AG08396 (cell line): ENCODE data around the gene ZFP36L1.

Source experiments
- DNase-seq: peaks from one replicate; pipeline ENCODE4 v3.0.0; 2012; ENCODE audit warnings: low spot score, mixed read lengths

ZFP36L1 gene, protein sequence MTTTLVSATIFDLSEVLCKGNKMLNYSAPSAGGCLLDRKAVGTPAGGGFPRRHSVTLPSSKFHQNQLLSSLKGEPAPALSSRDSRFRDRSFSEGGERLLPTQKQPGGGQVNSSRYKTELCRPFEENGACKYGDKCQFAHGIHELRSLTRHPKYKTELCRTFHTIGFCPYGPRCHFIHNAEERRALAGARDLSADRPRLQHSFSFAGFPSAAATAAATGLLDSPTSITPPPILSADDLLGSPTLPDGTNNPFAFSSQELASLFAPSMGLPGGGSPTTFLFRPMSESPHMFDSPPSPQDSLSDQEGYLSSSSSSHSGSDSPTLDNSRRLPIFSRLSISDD

DNA sequence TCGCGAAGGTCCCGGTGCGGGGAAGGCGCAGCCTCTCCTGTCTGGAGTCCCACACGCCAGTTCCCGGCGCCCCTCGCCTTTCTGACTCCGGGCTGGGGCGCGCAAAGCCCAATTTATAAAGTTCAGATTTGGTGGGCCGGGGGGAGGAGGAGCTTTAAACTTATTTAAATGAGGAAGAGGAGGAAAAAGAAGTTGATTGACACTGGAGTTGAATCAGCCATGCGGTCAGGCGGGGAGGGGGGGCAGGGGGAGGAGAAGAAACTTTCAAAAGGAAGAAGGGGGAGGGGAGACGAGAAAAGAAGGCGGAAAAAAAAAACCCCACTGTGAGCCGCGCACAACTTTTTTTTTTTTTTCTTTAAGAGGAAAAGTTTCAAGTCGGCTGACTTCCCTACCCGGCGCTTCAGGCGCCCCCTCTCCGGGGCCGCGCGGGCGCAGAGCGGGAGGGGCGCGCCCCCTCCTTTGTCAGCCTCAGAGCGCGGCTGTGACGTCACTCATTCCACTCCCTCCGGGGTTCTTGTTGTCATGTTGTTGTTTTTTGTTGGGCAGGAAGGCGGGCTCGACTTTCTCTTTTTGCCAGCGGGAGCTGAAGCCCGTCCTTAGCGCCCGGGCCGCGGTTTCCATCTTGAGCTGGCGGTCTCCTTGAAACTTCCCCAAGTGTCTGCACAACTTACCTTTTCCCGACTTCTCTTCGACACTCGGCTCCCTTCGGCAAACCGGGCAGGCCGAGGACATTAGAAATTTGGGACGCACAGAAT lies at the start of gene ZFP36L1:
TSS of gene ZFP36L1 (minus strand) at position 89 of the 755 bp plus-strand sequence. CDS start 129 bp downstream, outside the sequence.
- peak; percentile 92 for DNase-seq

DNA sequence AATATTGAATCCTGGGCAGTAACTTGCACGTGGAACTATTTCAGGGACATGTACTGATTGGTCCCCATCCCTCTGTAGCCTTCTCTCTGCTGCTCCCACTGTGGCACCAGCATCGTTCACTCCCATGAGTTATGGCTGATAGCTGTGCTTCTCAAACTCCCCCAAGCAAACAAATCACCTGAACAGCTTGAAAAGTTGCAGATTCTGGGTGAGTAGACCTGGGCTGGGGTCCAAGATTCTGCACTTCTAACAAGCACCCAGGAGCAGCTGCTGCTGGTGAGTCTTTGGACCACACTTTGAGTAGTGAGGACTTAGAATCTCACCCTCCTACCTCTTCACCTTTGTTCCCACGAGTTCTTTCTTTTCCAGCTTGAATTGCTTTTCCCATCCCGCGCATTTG lies 49.4 kb upstream of the ZFP36L1 start:
- DNase-seq, result no peak

DNA sequence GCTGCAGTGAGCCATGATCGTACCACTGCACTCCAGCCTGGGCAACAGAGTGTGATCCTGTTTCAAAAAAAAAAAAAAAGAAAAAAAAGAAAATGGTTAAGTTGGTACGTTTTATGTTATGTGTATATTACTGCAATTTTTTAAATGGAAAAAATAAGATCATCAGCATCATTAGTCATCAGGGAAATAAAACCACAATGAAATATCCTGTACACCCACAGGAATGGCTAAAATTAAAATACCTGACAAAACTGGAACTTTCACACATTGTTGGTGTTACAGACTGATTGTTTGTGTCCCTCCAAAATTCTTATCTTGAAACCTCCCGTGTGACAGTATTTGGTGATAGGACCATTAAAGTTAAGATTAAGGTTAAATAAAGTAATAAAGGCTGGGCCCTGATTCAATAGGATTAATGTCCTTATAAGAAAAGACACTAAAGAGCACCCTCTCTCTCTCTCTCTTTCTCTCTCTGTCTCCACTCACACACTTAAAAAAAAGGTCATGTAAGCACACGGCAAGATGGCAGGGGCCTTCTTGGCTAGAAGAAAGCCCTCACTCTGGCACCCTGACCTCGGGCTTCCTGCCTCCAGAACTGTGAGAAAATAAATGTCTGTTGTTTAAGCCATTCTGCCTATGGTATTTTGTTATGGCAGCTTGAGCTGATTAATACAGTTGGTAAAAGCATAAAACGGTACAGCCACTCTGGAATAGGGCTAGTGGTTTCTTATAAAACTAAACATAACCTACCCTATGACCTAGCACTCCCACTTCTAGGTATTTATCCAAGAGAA lies 48.3 kb upstream of the ZFP36L1 start:
- no peak for DNase-seq

DNA sequence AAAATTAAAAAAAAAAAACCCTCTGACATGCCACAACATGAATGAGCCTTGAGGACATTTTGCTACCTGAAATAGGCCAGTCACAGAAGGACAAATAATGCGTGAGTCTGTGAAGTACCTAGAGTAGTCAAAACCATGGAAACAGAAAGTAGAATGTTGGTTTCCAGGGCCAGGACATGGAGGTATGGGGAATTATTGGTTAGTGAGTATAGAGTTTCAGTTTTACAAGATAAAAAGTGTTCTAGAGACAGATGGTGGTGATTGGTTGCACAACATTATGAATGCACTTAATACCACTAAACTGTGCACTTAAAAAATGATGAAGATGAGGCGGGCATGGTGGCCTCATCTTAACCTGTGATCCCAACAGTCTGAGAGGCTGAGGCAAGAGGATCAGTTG lies 47.6 kb upstream of the ZFP36L1 start:
- DNase-seq, result no peak

DNA sequence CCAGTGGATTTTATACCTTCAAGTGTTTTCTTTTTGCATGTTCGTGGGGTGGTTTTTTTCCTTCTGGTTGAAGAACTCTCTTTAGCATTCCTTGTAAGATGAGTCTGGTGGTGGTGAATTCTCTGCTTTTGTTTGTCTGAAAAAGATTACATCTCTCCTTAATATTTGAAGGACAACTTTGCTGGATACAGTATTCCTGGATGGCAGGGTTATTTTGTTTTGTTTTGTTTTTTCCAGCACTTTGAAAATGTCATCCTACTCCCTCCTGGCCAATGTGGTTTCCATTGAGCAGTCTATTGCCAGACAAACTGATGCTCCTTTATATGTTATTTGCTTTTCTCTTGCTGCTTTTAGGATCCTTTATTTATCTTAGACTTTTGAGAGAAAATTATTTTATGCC lies 43.2 kb upstream of the ZFP36L1 start:
- DNase-seq, result no peak

DNA sequence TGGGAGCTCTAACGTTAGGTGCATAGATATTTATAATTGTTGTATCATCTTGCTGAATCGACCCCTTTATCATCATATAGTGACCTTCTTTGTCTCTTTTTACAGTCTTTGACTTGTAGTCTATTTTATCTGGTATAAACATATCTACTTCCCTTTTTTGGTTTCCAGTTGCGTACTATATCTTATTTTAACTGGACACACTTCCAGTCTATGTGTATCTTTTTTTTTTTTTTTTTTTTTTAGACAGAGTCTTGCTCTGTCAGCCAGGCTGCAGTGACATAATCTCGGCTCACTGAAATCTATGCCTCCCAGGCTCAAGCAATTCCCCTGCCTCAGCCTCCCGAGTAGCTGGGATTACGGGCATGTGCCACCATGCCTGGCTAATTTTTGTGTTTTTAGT lies 41.9 kb upstream of the ZFP36L1 start:
- no peak for DNase-seq

DNA sequence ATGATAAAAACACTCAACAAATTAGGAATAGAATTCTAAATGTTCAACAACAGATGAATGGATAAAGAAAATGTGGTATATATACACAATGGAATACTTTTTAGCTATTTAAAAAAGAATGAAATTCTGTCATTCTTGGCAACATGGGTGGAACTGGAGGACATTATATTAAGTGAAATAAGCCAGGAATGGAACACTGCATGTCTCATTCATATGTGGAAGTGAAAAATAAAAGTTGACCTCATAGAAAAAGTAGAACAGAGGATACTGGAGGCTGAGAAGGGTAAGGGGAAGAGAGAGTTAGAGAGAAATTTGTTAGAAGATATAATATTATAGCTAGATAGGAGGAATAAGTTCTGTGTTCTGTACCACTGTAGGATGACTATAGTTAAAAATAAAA lies 35.8 kb upstream of the ZFP36L1 start:
- no peak for DNase-seq

DNA sequence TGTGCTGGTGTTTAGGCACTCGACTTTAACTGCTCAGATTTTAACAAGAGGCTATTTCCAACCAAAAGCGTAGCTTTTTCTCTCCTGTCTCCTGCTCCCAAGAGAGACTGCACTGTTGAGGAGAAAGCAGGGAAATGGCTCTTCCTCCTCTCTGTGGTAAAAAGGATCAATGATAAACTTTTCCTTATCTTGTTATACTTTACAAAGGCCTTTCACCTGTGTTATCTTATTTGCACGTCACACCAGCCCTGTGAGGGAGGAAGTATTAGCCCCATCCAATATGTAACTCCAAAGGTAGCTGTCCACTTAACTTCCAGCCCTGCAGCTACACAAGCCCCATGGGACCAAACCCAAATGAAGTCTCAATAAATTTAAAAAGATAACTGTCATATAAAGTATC lies 32.9 kb upstream of the ZFP36L1 start:
- DNase-seq, result no peak

DNA sequence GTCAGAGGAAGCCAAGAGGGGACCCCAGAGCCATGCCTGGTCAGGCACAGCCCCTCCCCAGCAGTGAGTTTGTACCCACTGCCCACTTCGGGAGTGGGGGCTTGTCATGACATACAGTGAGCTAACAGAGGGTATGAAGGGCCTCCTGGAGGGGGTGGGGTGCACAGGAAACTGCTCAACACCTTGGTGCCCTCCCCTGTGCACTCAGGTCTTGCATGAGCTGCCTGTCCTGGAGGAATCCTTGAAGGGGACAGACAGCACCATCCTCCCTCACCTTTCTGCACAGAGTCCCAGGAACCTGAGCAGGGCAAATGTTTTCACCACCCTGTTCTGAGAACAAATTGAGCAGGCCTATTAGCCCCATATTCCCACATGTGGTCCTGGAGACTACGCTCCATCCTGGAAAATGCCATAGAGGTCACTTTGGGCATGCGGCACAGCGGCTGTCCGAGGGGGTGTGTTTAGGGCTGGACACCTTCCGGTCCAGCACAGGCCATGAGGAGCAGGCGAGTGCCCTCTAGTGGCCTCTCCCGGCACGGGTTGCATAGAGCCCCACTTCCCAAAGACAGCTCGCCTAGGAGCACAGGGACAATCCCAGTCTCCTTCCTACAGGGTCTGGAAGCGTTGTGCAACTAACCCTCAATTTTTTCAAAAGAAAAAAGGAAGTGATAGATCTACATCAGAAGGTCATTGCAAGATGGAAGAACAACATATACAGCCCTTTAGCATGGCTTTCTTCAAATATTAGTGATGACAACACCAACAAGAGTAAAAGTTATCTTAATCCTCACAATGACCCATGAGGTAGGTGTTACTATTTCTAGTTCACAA lies 31.9 kb upstream of the ZFP36L1 start:
- DNase-seq, result peak; percentile 91

DNA sequence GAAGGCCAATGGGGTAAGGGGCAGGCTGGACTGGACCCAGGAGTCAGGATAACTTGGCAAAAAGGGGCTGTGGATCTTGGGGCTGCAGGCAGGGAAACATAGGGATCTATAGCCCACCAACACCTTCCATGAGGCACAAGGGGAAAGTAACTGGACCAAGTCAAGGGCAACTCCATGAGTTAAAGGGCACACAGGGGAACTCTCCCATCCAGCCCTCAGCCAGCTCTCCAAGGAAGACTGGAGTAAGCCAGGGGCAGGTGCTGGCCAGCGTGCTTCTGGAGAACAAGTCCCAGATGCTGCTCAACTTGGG lies 31.3 kb upstream of the ZFP36L1 start:
- no peak for DNase-seq

DNA sequence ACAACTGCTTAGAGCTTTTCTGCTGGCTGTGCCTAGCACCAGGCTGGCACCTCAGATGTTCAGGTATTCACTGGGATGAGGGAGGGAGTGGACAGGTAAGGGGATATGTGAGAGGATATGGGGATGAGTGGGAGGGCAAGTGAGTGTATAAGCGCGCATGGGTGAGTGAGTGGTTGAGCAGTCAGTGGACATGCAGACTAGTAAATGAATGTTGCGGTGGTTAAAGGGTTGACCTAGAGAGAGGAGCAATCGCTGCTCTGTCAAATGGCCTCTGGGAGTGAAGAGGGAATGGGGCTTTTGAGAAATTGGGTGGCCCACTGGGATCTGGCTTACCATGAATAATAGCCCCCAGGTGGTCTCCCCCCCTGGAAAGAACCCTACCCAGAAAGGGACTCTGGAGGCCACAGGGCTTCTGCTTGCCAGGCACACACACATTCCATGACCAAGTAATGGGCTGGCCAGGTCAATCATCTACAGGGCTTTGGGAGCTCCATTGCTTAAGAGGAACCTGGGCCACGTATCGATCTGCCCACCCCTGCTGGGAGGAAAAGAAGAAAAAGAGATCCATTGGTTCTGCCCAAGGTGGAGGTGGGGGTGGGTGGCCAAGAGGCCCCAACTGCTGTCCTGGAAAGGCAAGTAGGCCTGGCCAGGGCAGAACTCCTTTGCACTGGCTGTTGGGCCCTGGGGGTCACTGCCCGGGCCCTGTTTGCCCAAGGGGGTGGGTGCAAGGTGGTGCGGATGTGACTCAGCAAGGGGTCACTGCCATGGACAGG lies 30.8 kb upstream of the ZFP36L1 start:
- no peak for DNase-seq

DNA sequence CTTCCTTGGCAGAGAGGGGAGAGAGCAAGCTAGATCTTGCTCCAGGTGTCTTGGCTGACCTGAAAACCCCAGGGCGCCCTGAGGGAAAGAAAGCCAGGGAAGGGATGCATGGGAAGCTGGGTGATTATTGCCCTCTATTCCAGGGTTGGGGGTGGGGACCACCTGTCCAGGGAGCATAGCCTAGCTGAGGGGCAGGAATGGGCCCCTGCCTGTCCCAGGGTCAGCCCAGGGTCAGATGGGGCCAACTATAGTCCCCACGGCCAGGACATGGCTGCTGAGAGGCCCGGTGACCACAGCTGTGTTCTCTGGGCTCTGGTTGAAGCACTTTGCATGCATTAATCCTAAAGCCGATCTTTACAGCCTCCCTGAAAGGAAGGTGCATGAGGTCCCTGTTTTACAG lies 30.1 kb upstream of the ZFP36L1 start:
- no peak for DNase-seq

DNA sequence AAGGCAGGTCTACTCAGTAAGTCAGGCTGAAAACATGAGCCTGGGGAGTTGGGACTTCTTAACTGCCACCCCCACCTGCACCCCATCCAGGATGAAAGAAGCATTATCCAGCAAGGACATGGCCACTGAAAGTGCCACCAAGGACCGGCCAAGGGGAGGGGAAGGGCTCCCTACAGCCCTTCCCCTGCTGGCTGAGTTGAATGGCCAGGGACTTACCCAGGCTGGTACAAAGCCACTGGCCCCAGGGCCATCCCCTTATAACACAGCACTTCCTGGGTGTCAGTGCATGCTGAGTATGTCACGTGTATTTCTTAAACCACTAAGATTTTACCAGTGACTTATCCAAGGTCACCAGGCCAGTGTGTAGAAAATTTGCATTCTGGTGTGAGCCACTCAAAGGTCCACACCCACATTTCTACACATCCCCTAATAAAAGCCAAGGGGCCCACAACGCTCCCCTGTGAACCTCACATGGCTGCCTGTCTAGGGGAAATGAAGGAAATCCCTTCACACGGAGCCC lies 29.3 kb upstream of the ZFP36L1 start:
- no peak for DNase-seq

DNA sequence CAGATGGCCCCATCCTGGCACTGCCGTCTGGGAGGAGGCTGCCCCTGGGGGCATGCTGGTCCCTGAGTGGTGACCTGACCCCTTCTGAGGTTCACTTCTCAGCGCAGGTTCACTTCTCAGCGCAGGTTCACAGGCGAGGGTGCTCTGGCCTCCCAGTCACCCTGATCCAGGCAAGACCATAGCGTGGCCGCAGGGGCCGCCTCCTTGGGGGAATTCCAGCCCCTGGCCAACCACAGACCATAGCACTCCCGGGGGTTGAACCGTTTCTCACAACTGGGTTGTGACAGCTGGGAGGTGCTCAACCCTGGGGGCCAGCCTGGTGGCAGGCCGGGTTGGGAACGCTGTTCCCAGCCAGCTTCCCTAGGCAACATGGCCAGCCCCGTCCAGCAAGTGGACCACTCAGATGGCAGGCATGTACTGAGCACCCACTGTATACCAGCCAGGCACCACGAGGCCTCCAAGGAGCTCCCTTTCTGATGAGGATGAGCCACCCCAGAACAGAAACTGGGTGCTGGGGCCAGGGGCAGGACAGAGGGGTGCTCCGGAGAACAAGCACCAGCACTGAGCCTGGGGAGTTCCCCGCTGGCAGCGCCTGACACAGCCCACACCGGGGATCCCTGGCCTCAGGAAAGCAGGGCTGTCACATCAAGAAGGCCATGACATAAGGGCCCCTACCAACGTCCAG lies 28.3 kb upstream of the ZFP36L1 start:
- no peak for DNase-seq

DNA sequence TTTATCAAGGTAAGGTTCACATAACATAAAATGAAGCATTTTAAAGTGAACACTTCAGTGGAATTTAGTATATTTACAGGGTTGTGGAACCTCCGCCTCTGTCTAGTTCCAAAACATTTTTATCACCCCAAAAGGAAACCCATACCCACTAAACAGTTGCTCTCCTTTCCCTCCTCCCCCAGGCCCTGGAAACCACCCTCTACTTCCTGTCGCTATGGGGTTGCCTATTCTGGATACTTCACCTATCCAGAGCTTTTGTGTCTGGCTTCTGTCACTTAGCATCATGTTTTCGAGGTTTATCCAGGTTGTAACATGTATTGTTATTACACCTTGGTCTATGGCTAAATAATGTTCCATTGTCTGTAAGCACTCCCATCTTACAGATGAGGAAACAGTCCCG lies 27.7 kb upstream of the ZFP36L1 start:
- DNase-seq, result no peak

DNA sequence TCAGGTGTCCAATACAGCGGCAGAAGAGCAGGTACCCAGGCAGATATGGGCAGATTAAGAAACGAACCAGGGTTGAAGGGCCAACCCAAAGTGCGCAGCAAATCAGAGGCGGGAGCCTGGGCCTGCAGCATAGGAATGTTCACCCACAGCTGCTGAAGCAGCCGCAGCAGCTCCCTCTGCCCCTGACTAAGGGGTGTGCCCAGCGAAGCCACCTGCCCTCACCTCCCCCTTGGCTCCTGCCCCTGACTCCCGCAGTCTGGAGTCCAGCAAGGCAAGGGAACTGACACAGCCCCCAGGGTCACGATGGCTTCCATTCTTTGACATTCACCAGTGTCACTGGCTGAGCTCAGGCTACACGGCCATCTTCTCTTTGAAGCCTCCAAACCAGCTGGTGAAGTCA lies 27.3 kb upstream of the ZFP36L1 start:
- DNase-seq, result no peak

DNA sequence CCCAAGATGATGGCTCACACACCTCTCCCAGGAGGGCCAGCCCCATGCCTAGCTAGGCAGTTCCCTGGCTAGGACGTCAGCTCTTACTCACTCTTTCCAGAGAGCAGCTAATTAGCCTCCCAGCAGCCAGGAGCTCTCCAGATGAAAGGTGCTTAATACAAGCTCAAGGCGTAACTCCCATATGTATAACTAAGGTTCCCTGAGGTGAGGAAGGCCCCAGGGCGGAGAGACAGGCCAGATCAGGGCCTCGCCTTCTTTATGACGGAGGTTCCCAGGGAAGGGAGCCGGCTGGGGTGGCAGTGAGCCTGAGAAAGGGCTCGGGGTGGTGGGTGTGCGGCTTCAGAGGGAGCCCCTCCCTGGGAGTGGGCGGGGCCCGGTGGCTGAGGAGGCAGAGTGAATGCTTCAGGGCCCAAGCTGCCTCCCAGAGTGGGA lies 26.4 kb upstream of the ZFP36L1 start:
- DNase-seq, result no peak

DNA sequence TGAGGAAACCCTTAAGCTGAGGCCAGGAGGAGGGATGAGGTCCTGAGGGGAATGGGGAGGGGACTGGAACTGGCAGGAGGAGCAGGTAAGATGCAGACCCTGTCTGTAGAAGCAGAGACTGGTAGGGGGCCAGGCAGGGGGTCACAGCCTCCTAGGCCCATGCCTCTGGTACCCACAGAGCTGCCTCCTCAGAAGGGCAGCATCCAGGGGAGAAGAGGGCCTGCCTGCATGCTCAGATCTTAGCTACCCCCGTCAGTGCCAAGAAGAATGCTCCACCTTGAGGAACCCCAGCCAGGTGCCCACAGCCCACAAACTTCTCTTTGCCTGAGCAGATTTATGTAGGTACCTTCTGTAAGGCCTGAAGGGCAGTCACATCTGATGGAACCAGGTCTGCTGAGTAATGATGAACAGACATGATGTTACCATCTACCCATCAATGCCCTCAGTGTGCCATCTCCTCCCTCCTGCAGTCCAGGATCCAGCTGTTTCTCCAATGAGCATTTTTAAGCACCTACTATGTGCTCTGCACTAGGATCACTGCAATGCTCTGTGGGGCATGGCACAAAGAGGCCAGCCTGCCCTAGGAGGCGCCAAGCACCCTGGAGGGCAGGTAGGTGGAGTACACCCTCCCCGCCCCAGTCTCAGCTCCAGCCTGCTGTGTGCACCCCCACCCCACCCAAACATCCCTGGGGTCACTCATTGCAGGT lies 24.8 kb upstream of the ZFP36L1 start:
- DNase-seq, result no peak

DNA sequence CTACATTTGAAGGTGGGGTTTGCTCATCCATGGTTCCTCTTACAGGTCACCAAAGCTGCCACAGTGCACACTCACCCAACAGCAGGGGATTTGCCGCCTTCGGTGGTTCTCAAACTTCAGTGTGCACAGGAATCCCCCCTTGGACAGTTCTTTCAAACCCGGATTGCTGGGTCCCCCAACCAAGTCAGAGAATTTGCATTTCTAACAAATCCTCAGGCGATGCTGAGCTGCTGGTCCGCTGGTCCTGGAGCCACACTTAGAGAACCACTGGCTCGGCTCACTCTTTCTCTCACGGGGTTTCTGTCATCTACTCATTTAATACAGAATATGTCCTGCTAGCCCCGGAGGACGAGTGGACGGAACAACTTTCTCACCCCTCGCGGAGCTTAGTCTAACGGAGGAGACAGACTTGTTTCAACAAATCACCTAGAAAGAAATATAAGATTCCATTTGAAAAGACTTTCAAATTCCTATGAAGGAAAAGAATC lies 24.1 kb upstream of the ZFP36L1 start:
- no peak for DNase-seq
